ENCODE data around the gene ARHGEF16. TPM values are rescaled to one million over a fixed set of nuclear protein-coding genes. Genes with fewer than 3 reads are reported as not detected.

ARHGEF16 gene
- total RNA-seq, 2 experiments from 2014 or later = 0.11 to 0.22 TPM

DNA sequence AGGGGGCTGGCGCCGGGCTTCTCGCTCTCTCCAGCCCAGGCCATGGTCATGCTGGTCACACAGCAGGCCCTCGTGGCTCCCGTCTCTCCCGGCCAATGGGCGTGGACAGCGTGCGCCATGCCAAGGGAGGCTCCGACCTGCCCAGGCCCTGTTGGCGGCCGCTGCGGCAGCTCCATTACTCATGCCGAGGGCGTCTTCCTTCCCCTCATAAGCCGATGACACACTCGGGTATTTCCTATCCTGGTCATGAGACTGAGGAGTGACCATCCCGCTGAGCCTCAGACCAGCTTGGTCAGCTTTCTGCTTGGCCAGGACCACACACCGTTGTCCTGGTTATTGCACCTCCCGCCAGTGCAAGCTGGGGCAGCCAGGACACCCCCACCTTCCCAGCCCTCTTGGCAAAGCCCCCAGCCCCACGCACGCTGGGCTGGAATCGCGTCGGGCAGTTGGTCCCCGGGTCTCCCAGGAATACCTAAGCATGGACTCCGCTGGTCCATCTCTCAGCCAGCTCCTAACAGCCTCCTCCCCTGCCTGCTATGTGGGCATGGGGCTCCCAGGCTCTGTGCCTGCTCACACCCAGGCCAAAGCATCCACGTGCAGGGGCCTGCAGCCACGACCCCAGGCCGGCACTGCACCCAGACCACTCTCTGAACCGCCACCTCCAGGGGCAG, 49.8 kb downstream of the ARHGEF16 start:
- H3K4me1 Mint-ChIP-seq (ENCODE audit: low read depth) = no peaks in the 10 kb centered on the region
- intact Hi-C loops (cut with DNase I, micrococcal nuclease) = no loop called here

DNA sequence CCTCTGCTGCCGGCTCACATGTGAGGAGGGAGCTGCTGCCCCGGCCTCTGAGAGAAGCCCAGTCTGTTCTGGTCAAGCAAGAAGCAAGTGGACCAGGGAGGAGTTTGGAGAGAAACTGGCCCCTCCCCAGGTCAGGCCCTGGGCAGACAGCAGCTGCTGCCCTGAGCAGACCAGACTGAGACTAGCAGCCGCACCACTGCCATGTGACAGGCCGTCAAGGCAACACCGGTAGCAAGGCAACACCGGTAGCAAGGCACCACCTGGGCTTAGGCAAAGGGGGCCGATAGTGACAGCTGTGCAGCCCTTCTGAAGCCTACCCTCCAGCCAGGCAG, 50.3 kb downstream of the ARHGEF16 start:
- CTCF ChIA-PET = no interaction called here
- Histone ChIP-seq H3K27ac (ENCODE audit: low read depth in 1 of 2, low read length in 2 of 2) (no peak overlapping the region), H3K4me3 (ENCODE audit: low read length) (no peak overlapping the region), H3K36me3 (ENCODE audit: insufficient read depth, low read length) (peaks cover 7% of the 10 kb centered on the region), H3K9me3 (ENCODE audit: control insufficient read depth in 1 of 2, insufficient read depth in 1 of 2, low read length in 2 of 2) (no peaks in the 10 kb centered on the region), H3K4me1 (ENCODE audit: insufficient read depth, low read length) (no peaks in the 10 kb centered on the region), H3K27me3 (ENCODE audit: control insufficient read depth in 1 of 2, insufficient read depth in 2 of 2, low read length in 2 of 2) (no peaks in the 10 kb centered on the region)
- DNase-seq (no peak), ATAC-seq (ENCODE audit: poor library complexity) (no peak)
- Mint-ChIP-seq H3K4me3 (no peak overlapping the region), H3K4me1 (ENCODE audit: low read depth) (no peaks in the 10 kb centered on the region), H3K36me3 (ENCODE audit: low read depth) (peaks cover 20% of the 10 kb centered on the region), H3K27ac (no peak overlapping the region), H3K9me3 (no peaks in the 10 kb centered on the region), H3K27me3 (no peaks in the 10 kb centered on the region)
- intact Hi-C loops (cut with DNase I, micrococcal nuclease) = no loop called here
- POLR2A ChIA-PET = no interaction called here
- TF ChIP-seq, protein P1, sequence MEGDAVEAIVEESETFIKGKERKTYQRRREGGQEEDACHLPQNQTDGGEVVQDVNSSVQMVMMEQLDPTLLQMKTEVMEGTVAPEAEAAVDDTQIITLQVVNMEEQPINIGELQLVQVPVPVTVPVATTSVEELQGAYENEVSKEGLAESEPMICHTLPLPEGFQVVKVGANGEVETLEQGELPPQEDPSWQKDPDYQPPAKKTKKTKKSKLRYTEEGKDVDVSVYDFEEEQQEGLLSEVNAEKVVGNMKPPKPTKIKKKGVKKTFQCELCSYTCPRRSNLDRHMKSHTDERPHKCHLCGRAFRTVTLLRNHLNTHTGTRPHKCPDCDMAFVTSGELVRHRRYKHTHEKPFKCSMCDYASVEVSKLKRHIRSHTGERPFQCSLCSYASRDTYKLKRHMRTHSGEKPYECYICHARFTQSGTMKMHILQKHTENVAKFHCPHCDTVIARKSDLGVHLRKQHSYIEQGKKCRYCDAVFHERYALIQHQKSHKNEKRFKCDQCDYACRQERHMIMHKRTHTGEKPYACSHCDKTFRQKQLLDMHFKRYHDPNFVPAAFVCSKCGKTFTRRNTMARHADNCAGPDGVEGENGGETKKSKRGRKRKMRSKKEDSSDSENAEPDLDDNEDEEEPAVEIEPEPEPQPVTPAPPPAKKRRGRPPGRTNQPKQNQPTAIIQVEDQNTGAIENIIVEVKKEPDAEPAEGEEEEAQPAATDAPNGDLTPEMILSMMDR (IDR thresholded peaks at IDR 0.05) = no peak

More for the DNA sequence above, 49.8 kb downstream of the ARHGEF16 start:
- H3K27ac ChIP-seq (ENCODE audit: low read depth in 1 of 2, low read length in 2 of 2) = no peak overlapping the region
- H3K36me3 ChIP-seq (ENCODE audit: insufficient read depth, low read length) = peaks cover 7% of the 10 kb centered on the region
- no peak overlapping the region for H3K27ac Mint-ChIP-seq
- CTCF ChIA-PET = no interaction called here
- H3K4me3 ChIP-seq (ENCODE audit: low read length) = no peak overlapping the region
- peaks cover 20% of the 10 kb centered on the region for H3K36me3 Mint-ChIP-seq (ENCODE audit: low read depth)
- no peak overlapping the region for H3K4me3 Mint-ChIP-seq
- ATAC-seq (ENCODE audit: poor library complexity) = no peak
- TF ChIP-seq, protein P1 (IDR thresholded peaks at IDR 0.05) = no peak
- H3K27me3 Mint-ChIP-seq = no peaks in the 10 kb centered on the region
- H3K9me3 Mint-ChIP-seq = no peaks in the 10 kb centered on the region
- no peak for DNase-seq
- H3K27me3 ChIP-seq (ENCODE audit: control insufficient read depth in 1 of 2, insufficient read depth in 2 of 2, low read length in 2 of 2) = no peaks in the 10 kb centered on the region
- H3K9me3 ChIP-seq (ENCODE audit: control insufficient read depth in 1 of 2, insufficient read depth in 1 of 2, low read length in 2 of 2) = no peaks in the 10 kb centered on the region
- no peaks in the 10 kb centered on the region for H3K4me1 ChIP-seq (ENCODE audit: insufficient read depth, low read length)
- POLR2A ChIA-PET = no interaction called here

GRCh38 chr1:3505161-3505560, 50.7 kb downstream of the ARHGEF16 start:
- no peaks in the 10 kb centered on the region for H3K9me3 ChIP-seq (ENCODE audit: control insufficient read depth in 1 of 2, insufficient read depth in 1 of 2, low read length in 2 of 2)
- intact Hi-C loops (cut with DNase I, micrococcal nuclease) = no loop called here
- H3K27ac Mint-ChIP-seq = no peak overlapping the region
- no peak overlapping the region for H3K4me3 ChIP-seq (ENCODE audit: low read length)
- TF ChIP-seq, protein P1 (IDR thresholded peaks at IDR 0.05) = no peak
- H3K27ac ChIP-seq (ENCODE audit: low read depth in 1 of 2, low read length in 2 of 2) = no peak overlapping the region
- CTCF ChIA-PET = no interaction called here
- H3K36me3 ChIP-seq (ENCODE audit: insufficient read depth, low read length) = peaks cover 7% of the 10 kb centered on the region
- no peak for ATAC-seq (ENCODE audit: poor library complexity)
- H3K4me3 Mint-ChIP-seq = no peak overlapping the region
- no peaks in the 10 kb centered on the region for H3K27me3 Mint-ChIP-seq
- DNase-seq = no peak
- POLR2A ChIA-PET = no interaction called here
- H3K36me3 Mint-ChIP-seq (ENCODE audit: low read depth) = peaks cover 20% of the 10 kb centered on the region
- no peaks in the 10 kb centered on the region for H3K4me1 ChIP-seq (ENCODE audit: insufficient read depth, low read length)
- H3K27me3 ChIP-seq (ENCODE audit: control insufficient read depth in 1 of 2, insufficient read depth in 2 of 2, low read length in 2 of 2) = no peaks in the 10 kb centered on the region
- H3K9me3 Mint-ChIP-seq = no peaks in the 10 kb centered on the region
- no peaks in the 10 kb centered on the region for H3K4me1 Mint-ChIP-seq (ENCODE audit: low read depth)

Data from CD4-positive, alpha-beta T cell (primary cell).